ENCODE measurements around the gene PCED1B. TPM values are rescaled to one million over a fixed set of nuclear protein-coding genes. Genes with fewer than 3 reads are reported as not detected.

Gene PCED1B
- polyA plus RNA-seq, 1 donor (not counting 4 experiments of a cell fraction or from before 2014, with no cell fraction given), result 3.2 TPM

DNA sequence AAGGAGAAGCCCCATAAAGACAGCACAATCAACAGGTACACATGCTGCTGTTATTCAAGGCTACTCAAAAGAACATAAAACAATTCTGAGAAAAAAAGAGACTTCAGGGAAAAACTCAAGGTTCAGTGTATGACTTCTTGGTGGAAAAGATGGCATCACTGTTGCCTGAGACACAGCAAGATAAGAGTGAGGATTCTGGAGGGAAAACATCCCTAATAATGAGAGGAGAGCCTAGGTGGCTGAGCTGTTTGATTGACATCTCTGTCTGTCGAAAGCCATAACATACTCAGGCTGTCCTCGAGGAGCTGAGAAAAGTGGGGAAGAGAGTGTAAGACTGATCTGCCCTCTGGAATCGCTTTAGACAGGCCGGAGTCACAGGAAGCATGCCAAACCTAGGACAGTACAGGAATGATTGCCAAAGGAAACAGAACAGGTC is 193.8 kb downstream of the PCED1B start:
- H3K9me3 ChIP-seq (ENCODE audit: control insufficient read depth, low read depth, low read length), result no peaks in the 10 kb centered on the region
- no peaks in the 10 kb centered on the region for H3K27me3 ChIP-seq (ENCODE audit: control insufficient read depth, extremely low read depth, insufficient read depth, low read length)
- FAIRE-seq (no peak), DNase-seq (ENCODE audit: low read depth, low spot score) (no peak)
- H3K4me1 ChIP-seq (ENCODE audit: control insufficient read depth, extremely low read depth, insufficient read depth, low read length), result peaks cover 71% of the 10 kb centered on the region
- H2AFZ ChIP-seq (ENCODE audit: control insufficient read depth, low read length), result no peak overlapping the region
- peaks cover 3% of the 10 kb centered on the region for H3K79me2 ChIP-seq (ENCODE audit: control insufficient read depth, insufficient read depth, low read length)
- H3K36me3 ChIP-seq (ENCODE audit: control insufficient read depth in 2 of 2, extremely low read depth in 1 of 2, insufficient read depth in 2 of 2, low read length in 2 of 2), result peaks cover 0 to 3% of the 10 kb centered on the region in 2 experiments
- no peak overlapping the region for H3K4me2 ChIP-seq (ENCODE audit: control insufficient read depth, extremely low read depth, insufficient read depth, low read depth, low read length)
- TF ChIP-seq EZH2 (IDR thresholded peaks at IDR 0.05; ENCODE audit: low read length), result no peak
- TF ChIP-seq, protein P1, sequence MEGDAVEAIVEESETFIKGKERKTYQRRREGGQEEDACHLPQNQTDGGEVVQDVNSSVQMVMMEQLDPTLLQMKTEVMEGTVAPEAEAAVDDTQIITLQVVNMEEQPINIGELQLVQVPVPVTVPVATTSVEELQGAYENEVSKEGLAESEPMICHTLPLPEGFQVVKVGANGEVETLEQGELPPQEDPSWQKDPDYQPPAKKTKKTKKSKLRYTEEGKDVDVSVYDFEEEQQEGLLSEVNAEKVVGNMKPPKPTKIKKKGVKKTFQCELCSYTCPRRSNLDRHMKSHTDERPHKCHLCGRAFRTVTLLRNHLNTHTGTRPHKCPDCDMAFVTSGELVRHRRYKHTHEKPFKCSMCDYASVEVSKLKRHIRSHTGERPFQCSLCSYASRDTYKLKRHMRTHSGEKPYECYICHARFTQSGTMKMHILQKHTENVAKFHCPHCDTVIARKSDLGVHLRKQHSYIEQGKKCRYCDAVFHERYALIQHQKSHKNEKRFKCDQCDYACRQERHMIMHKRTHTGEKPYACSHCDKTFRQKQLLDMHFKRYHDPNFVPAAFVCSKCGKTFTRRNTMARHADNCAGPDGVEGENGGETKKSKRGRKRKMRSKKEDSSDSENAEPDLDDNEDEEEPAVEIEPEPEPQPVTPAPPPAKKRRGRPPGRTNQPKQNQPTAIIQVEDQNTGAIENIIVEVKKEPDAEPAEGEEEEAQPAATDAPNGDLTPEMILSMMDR (optimal IDR thresholded peaks at IDR 0.05 in 1 of 3, IDR thresholded peaks at IDR 0.05 in 1 of 3, conservative IDR thresholded peaks at IDR 0.05 in 1 of 3; ENCODE audit: extremely low read depth in 1 of 3, insufficient read depth in 2 of 3, low read length in 3 of 3), result no peak
- dilution Hi-C loops (cut with MboI; ENCODE audit: extremely low pct_ligation_motif_present, low sequenced_read_pairs), result no loop called here
- peak overlapping the region; percentile 99 for H3K27ac ChIP-seq (ENCODE audit: control insufficient read depth, insufficient read depth, low read length)
- H4K20me1 ChIP-seq (ENCODE audit: control insufficient read depth, extremely low read depth, insufficient read depth, low read length), result no peaks in the 10 kb centered on the region
- no peaks in the 10 kb centered on the region for H3K9me1 ChIP-seq (ENCODE audit: control insufficient read depth, extremely low read depth, insufficient read depth, low read length)
- H3K9ac ChIP-seq (ENCODE audit: control insufficient read depth, extremely low read depth, insufficient read depth, low read length), result no peak overlapping the region
- no peak overlapping the region for H3K4me3 ChIP-seq (ENCODE audit: control insufficient read depth in 2 of 3, extremely low read depth in 1 of 3, insufficient read depth in 2 of 3, low read depth in 1 of 3, low read length in 3 of 3)

DNA sequence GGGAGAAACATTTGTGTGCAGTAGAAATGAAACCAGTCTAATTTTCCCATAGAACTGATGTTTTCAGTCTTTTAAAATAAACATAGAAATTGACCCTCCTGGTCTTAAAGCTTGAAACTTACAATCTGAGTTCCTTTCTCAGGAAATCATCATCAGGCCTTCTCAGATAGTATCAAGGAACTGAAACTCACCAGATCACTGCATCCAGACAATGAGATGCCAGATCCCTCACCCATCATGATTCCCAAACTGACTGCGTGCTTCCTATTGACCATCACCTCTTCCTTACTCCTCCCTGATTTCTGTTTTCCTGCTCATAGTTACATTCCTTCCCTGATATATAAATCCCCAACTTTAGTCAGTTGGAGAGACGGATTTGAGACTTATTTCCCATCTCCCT is 195.3 kb downstream of the PCED1B start:
- H3K4me1 ChIP-seq (ENCODE audit: control insufficient read depth, extremely low read depth, insufficient read depth, low read length), result peaks cover 71% of the 10 kb centered on the region
- dilution Hi-C loops (cut with MboI; ENCODE audit: extremely low pct_ligation_motif_present, low sequenced_read_pairs), result no loop called here
- no peaks in the 10 kb centered on the region for H4K20me1 ChIP-seq (ENCODE audit: control insufficient read depth, extremely low read depth, insufficient read depth, low read length)
- H3K27ac ChIP-seq (ENCODE audit: control insufficient read depth, insufficient read depth, low read length), result no peak overlapping the region
- no peak overlapping the region for H3K9ac ChIP-seq (ENCODE audit: control insufficient read depth, extremely low read depth, insufficient read depth, low read length)
- no peaks in the 10 kb centered on the region for H3K9me3 ChIP-seq (ENCODE audit: control insufficient read depth, low read depth, low read length)
- no peaks in the 10 kb centered on the region for H3K27me3 ChIP-seq (ENCODE audit: control insufficient read depth, extremely low read depth, insufficient read depth, low read length)
- H3K4me2 ChIP-seq (ENCODE audit: control insufficient read depth, extremely low read depth, insufficient read depth, low read depth, low read length), result no peak overlapping the region
- no peaks in the 10 kb centered on the region for H3K9me1 ChIP-seq (ENCODE audit: control insufficient read depth, extremely low read depth, insufficient read depth, low read length)
- DNase-seq (ENCODE audit: low read depth, low spot score) (no peak), FAIRE-seq (no peak)
- H3K4me3 ChIP-seq (ENCODE audit: control insufficient read depth in 2 of 3, extremely low read depth in 1 of 3, insufficient read depth in 2 of 3, low read depth in 1 of 3, low read length in 3 of 3), result no peak overlapping the region
- H2AFZ ChIP-seq (ENCODE audit: control insufficient read depth, low read length), result no peak overlapping the region
- H3K36me3 ChIP-seq (ENCODE audit: control insufficient read depth in 2 of 2, extremely low read depth in 1 of 2, insufficient read depth in 2 of 2, low read length in 2 of 2), result peaks cover 0 to 3% of the 10 kb centered on the region in 2 experiments
- peaks cover 3% of the 10 kb centered on the region for H3K79me2 ChIP-seq (ENCODE audit: control insufficient read depth, insufficient read depth, low read length)
- TF ChIP-seq EZH2 (IDR thresholded peaks at IDR 0.05; ENCODE audit: low read length), result no peak
- TF ChIP-seq, protein P1 (optimal IDR thresholded peaks at IDR 0.05 in 1 of 3, IDR thresholded peaks at IDR 0.05 in 1 of 3, conservative IDR thresholded peaks at IDR 0.05 in 1 of 3; ENCODE audit: extremely low read depth in 1 of 3, insufficient read depth in 2 of 3, low read length in 3 of 3), result no peak

All from keratinocyte (primary cell).